ENCODE results near the gene ADAM8.
A peak's percentile ranks its signal among the peaks of the same experiment; 100 is the strongest.

Gene ADAM8

GRCh38 chr10:133312016-133312768, 35.5 kb upstream of the ADAM8 start:
- no peak for DNase-seq (ENCODE audit: low read depth)
- no peak overlapping the region for H3K4me3 ChIP-seq (ENCODE audit: control insufficient read depth, low read depth, low read length)
- no peak for TF ChIP-seq CTCF (conservative IDR thresholded peaks at IDR 0.05; ENCODE audit: control insufficient read depth, insufficient read depth, low read depth, low read length)

- TF ChIP-seq CTCF (conservative IDR thresholded peaks at IDR 0.05; ENCODE audit: control insufficient read depth, insufficient read depth, low read depth, low read length) = no peak
- no peak overlapping the region for H3K4me3 ChIP-seq (ENCODE audit: control insufficient read depth, low read depth, low read length)
- DNase-seq (ENCODE audit: low read depth) = no peak
Measured at GRCh38 chr10:133311570-133311969, 34.9 kb upstream of the ADAM8 start.

DNA sequence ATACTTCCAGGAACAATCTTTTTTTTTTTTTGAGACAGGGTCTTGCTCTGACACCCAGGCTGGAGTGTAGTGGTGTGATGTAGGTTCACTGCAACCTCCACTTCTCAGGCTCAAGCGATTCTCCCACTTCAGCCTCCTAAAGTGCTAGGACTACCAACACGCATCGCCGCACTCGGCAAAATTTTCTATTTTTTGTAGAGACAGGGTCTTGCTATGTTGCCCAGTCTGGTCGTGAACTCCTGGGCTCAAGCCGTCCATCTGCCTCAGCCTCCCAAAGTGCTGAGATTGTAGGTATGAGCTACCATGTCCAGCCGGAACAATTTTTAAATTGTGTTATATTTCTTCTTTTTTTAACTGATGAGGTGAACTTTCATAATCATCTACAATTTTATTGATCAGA, 34.1 kb upstream of the ADAM8 start:
- DNase-seq (ENCODE audit: low read depth) = no peak
- TF ChIP-seq CTCF (conservative IDR thresholded peaks at IDR 0.05; ENCODE audit: control insufficient read depth, insufficient read depth, low read depth, low read length) = no peak
- no peak overlapping the region for H3K4me3 ChIP-seq (ENCODE audit: control insufficient read depth, low read depth, low read length)

DNA sequence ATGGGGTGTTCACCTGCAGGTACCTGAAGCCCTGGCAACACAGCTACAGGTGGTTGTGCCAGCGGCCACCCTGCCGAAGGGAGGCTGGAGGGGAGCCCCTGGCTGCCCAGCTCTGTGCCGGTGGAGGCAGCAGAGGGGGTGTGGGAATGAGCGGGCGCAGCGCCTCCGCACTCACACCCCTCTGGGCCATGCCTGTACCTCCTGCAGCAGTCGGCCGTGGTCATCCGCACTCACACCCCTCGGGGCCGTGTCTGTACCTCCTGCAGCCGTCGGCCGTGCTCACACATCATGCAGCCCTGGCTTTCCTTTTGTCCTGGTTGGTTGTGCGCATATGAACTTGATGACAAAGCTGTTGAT, 33.7 kb upstream of the ADAM8 start:
- no peak for TF ChIP-seq CTCF (conservative IDR thresholded peaks at IDR 0.05; ENCODE audit: control insufficient read depth, insufficient read depth, low read depth, low read length)
- DNase-seq (ENCODE audit: low read depth) = no peak
- H3K4me3 ChIP-seq (ENCODE audit: control insufficient read depth, low read depth, low read length) = no peak overlapping the region

DNA sequence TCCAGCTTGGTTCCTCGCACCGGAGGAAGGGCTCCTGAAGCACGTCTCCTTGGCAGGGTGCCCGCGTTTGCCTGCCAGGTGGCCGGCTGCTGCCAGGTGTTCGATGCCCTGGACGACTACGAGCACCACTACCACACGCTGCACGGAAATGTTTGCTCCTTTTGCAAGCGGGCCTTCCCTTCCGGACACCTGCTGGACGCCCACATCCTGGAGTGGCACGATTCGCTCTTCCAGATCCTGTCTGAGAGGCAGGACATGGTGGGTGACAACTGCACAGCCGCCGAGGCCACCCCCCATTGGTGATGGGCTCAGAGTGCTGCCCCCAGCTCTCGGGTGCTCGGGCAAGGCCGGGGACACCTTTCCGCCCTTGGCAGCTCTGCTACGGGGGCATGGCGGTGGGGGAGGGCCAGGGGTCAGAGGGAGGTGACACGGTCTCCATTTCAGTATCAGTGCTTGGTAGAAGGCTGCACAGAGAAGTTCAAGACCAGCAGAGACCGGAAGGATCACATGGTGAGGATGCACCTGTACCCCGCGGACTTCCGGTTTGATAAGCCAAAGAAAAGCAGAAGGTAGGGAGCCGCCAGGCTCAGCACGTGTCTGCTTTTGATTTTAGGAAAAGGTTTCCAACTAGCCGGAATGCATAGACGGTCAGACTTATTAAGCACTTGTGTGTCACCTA, 33.2 kb upstream of the ADAM8 start:
- no peak for TF ChIP-seq CTCF (conservative IDR thresholded peaks at IDR 0.05; ENCODE audit: control insufficient read depth, insufficient read depth, low read depth, low read length)
- DNase-seq (ENCODE audit: low read depth) = no peak
- H3K4me3 ChIP-seq (ENCODE audit: control insufficient read depth, low read depth, low read length) = no peak overlapping the region

GRCh38 chr10:133309100-133309719, 32.5 kb upstream of the ADAM8 start:
- no peak for TF ChIP-seq CTCF (conservative IDR thresholded peaks at IDR 0.05; ENCODE audit: control insufficient read depth, insufficient read depth, low read depth, low read length)
- DNase-seq (ENCODE audit: low read depth) = peak; percentile 85
- H3K4me3 ChIP-seq (ENCODE audit: control insufficient read depth, low read depth, low read length) = peak overlapping the region; percentile 85
